GM18951 (cell line): ENCODE results near the gene RTN4.
"Not testable (repeated sequence)": the region's sequence is repeated elsewhere in the genome, so short reads cannot be mapped to it uniquely, and the experiment has no call there.

Experiments
- POLR2A ChIP-seq: IDR thresholded peaks from 4 replicates; pipeline ENCODE4 v1.6.1; 2011; ENCODE audit warnings: mild to moderate bottlenecking; ENCODE audit not compliant: insufficient read length, insufficient read depth; ENCODE audit errors: extremely low read depth
- in situ Hi-C: fragments of 300-500 bp; cut with MboI; formaldehyde crosslinking; loops from one replicate; pipeline ENCODE4 v1.12.0; 2022; ENCODE audit warnings: low sequenced_read_pairs, mixed read lengths, inconsistent platforms; ENCODE audit not compliant: unreplicated experiment

The RTN4 gene

DNA sequence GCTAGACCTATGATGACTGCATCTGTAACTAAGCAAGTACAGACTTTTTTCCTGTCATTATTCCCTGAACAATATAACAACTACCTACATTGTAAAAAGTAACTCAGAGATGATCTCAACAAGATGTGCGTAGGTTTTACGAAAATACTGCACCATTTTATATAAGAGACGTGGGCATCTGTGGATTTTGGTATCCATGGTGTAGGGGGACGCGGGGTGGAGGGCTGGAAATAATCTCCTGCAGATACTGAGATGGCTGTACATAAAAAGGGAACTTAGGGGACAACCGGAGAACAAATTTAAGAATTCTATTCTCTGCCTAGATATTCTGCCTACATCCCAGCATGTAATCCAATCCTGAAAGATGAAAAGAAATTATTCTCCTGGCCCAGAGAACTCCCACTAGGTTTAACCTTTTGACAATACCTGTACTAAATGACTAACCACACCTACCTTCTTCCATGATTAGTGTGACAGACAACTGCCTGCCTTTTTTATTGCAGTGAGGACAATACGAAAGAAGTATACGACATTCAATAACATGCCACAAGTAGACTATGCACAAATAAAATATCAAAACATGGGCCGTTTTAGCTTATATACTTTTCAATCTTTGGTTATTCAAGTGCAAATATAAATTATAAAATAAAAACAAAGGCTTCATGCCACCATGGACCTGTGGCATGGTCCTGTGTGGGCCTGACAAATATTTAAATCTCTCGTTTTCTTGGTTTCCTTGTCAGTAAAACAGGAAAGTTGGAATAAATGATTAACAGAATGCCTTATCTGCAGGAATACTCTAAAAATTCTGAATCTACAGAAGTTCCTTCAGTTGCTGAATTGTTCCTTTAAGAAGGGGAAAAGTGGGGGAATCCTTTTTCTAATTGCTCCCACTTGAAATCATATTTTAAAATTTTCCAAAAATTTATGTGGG lies 46.3 kb downstream of the RTN4 start:
- TF ChIP-seq POLR2A = no peak
- in situ Hi-C loops = no loop called here

DNA sequence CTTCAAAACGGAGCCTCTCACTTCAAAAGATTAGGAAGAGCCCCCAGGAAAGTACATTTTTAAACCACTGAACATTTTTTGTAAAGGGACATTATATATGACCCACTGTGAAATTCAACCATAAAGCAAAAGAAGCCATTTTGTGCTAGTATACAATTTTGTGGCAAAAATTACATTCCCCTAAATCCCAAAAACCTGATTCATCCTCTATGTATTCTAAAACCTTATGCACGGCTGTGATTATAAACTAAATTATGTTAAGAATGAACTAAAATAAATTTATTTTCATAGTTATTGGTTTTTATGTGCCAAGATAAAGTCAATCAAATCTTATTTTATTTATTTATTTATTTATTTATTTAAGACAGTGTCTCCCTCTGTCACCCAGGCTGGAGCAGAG lies 48.5 kb downstream of the RTN4 start:
- in situ Hi-C loops = no loop called here
- TF ChIP-seq POLR2A = no peak

DNA sequence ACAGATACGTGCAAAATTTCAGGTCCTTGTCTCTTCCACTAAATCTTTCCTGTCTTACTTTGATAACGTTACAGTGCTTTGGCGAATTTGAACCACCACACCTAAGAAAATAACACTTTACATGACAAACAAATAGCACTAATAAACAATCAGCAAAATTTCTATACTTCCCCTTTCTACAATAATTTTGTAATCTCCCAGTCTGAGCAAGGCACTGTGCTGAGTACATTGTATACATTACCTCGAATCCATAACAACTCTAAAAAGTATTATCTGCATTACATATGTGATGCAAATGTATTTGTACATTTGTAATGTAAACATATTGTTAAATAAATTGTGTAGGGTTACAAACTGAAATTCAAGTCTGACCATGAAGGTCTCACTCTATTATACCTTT lies 49.9 kb downstream of the RTN4 start:
- TF ChIP-seq POLR2A = no peak
- in situ Hi-C loops = no loop called here

DNA sequence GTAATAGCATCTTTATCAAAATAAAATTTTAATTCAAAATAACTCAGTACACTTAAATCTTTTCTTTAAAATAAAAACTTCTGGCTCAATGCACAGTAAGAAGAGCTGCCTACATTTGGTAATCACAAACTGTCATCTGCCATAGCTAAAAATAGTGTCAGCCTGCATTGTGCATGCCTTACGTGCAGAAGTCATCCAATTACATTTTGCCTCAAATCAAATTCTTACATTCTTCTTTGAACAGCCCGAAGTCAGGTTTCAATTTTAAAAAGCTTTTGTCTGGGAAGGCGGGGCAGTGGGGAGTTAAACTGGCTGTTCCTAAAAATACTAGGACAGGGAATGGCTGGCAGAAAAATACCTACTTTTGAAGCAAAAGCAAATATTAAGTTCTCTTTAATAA lies 51.1 kb downstream of the RTN4 start:
- TF ChIP-seq POLR2A = no peak
- in situ Hi-C loops = no loop called here

DNA sequence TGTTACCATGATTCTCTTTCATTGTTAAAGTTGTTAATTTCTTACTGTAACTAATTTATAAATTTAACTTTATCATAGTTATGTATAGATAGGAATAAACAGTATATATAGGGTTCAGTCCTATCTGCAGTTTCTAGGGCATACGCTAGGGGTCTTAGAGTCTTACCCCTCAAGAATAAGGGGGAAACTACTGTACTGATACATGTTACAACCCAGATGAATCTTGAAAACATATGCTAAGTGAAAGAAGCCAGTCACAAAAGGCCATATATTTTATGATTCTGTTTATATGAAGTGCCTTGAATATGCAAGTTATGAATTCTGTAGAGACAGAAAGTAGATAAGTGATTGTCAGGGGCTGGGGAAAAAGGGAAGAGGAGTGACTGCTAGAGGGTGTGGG lies 52.4 kb downstream of the RTN4 start:
- TF ChIP-seq POLR2A = no peak
- in situ Hi-C loops = no loop called here

DNA sequence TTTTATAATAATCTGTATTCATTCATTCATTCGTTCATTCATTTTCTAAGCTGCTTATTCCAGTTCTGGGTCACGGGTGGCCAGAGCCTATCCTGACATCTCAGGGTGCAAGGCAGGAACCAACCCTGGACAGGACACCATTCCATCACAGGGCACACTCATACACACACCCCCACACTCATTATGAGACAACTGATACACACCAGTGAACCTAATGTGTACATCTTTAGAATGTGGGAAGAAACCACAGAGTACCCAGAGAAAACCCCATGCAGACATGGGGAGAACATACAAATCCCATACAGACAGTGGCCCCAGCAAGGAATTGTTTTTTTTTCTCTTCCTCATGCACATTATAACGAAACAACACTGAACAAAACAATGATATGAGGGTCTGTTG lies 54.7 kb downstream of the RTN4 start:
- in situ Hi-C loops = no loop called here
- no peak for TF ChIP-seq POLR2A

DNA sequence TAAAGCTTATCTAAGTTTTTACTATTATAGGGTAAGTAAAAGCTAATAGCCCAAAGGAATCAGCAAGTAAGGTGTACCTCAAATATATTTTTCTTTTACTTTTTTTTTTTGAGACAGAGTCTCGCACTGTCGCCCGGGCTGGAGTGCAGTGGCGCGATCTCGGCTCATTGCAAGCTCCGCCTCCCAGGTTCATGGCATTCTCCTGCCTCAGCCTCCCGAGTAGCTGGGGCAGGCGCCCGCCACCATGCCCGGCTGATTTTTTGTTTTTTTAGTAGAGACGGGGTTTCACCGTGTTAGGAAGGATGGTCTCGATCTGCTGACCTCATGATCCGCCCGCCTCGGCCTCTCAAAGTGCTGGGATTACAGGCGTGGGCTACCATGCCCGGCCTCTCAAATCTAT lies 59.6 kb downstream of the RTN4 start:
- in situ Hi-C loops = not testable (repeated sequence)

DNA sequence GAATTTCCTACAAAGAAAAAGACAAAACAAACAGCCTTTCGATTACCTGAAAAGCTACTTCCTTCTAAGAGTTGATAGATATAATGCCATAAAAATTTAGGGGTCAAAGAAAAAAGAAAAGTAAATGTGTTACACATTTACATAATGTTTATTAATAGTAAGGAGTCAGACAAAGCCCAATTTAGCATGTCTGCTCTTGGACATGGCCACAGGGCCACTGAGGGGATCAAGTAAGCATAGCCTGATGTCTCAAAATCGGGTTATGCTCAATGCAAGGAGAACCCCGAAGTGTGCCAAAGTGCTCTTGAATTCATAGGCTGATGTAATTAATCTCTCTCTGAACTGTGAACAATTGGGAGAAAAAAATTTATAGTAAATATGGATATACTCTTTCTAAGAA lies 61.6 kb downstream of the RTN4 start:
- in situ Hi-C loops = no loop called here

DNA sequence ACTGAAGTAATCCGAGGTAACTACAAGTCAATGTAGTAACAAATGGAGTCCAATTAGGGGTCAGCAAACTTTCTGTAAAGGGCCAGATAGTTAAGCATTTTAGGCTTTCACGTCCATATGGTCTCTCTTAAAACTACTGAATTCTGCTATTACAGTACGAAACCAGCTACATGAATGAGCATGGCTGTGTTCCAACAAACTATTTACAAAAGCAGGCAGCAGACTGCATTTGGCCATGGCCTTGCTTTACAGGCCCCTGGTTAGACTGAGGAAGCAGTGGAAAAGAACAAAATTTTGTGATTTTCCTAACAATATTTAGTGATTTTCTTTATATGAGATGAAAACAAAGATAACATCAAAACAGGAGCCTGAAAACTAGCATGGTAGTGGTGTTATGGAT lies 64.0 kb downstream of the RTN4 start:
- TF ChIP-seq POLR2A = no peak
- in situ Hi-C loops = no loop called here

More for the DNA sequence above, 61.6 kb downstream of the RTN4 start:
- no peak for TF ChIP-seq POLR2A

DNA sequence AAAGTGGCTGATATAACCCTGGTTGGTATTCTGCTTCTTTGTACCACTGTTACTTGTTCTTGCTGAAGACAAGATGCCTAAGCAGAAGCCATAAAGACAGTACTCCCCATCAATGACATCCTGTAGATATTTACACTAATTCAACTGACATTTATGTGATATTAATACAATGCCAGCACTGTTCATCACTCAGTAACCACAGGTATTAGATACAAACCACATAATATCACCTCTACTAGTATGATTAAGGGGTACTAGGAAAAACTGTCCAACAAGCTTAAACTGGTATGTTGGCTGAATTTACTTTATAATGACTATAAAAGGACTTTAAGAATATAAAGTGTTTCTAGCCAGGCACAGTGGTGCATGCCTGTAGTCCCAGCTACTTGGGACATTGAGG lies 65.8 kb downstream of the RTN4 start:
- TF ChIP-seq POLR2A = no peak
- in situ Hi-C loops = no loop called here

DNA sequence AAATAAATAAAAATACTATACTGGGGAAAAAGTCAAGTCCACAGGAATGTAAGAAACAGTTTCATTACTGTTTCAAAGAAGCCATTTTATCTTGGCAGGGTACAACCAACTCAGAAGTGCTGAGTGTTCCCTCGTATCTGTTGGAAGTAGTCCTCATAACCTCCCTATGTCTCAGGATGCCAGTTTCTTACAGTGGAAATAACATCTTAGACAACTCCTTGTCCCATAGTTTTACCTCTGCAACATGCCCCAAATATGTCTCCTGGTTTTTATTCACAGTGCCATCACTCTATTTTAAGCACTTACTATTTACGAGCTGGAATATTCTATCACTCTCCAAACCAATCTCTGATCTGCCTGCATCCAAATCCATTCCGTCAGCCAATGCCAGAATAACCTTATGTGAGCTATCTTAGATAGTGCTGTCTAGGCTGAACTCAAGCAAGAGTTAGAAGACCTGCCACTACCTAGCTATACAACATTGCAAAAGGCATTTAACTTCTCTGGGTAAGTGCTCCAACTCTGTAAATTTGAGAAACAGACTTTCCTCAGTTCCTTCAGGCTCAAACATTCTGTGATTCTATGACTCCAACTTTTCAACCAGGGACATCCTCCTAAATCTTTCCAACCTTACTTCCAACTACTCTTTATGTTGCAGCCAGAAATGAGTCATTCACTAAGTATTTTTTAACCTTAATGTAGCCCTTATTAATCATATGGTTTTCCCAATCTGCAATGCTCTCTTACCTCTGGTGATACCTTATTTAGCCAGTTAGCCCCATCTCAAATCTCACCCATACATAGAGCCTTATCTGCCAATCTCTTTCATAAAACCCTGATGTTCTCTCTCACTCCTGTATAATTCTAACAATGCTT lies 66.7 kb downstream of the RTN4 start:
- in situ Hi-C loops = no loop called here
- TF ChIP-seq POLR2A = no peak

DNA sequence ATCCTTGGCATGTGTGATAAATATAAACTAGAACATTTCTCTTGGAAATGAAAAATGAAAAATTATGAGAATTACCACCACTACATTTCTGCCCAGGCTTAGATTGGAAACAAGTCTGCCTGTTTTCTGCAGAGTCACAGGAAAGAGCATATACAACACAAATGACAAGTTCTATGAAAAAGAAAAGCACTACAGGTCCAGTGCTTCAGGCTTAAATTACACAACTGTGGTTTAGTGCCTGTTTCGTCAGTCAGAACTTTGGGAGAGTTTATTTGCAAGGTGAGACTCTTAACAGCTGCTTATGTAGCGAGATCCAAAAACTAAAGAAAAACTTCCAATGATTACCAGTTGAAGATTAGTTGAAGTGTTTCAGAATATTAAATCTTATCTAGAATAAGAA lies 68.9 kb downstream of the RTN4 start:
- no peak for TF ChIP-seq POLR2A
- in situ Hi-C loops = no loop called here

DNA sequence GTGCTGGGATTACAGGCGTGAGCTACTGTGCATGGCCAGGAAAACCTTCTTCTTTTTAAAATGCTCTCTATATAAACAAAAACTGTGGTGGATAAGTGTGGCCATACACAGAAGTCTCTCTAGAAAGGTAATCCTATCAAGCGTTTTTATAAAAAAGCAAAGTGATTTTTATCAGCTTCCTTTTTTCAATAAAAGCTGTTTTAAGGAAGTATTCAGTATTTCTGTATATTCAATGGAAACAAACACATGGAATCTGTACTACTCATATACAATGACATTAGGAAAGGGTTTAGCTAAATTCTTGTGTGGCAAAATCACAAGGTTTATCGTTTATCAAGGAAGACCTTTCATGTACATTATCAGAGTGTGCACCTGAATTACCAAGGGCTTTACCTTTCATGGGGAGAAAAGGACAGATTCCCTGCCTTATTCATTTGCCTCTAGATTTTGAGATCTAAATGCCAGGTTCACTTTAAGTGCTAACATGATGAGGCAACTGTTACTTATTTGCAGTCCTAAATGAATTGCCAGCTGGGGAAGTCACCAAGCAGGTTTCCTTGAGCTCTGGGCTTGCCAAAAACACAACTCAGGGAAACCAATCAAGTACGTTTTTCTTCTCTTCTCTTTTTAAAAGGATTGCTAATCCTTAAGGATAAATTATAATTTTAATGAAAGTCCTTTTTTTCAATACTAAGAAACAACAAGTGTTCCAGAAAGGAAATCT lies 70.8 kb downstream of the RTN4 start:
- TF ChIP-seq POLR2A = no peak
- in situ Hi-C loops = no loop called here
